Measurements from ENCODE around the gene HMGCLL1.

DNA sequence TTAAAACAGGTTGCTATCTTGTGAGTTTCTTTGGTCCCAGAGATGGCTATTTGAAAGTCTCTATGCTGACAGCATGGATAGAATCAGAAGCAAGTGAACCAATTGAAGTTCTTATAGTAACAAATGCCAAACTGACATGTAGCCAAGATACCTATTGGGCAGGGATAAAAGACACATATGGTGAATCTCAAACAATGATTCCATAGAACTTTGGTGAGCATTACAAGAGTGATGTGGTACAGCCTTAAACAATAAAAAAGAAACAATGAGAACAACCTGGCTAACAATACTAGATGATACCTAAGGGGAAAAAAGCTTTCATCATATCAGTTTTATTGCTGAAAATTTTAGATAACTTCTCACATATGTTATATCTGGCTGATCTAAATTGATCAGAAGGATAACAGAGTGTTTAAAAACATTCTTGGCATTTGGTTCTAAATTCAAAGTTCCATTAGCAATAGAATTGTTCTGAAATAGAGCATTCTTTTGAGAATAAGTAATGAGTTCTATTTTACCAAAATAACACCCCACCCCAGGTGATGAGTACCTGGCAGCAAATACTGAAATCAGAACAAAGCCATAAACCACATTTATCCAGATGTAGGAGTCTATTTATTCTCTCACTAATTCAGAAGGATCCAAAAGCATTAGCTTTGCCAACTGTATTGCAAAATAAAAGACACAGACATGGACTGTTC lies 5.8 kb upstream of the HMGCLL1 start:
- TF ChIP-seq EP300 (IDR thresholded peaks at IDR 0.05; ENCODE audit: low read depth): no peak
- no peak for TF ChIP-seq CTCF (IDR thresholded peaks at IDR 0.05)
- no peak for TF ChIP-seq POLR2A (IDR thresholded peaks at IDR 0.05)
- TF ChIP-seq POLR2AphosphoS5 (IDR thresholded peaks at IDR 0.05): no peak
